HCEC 1CT (cell line): Measurements from ENCODE around the gene CSNK1G1.
A peak's percentile ranks its signal among the peaks of the same experiment; 100 is the strongest.

ENCODE experiments used
- DNase-seq: peaks from one replicate; pipeline ENCODE4 v3.0.0-alpha.2; 2017

Gene CSNK1G1

GRCh38 chr15:64185146-64185911 is 170.6 kb downstream of the CSNK1G1 start:
- DNase-seq, result no peak

- no peak for DNase-seq
These were observed 173.1 kb downstream of the CSNK1G1 start for GRCh38 chr15:64182859-64183370.

- DNase-seq, result no peak
These were observed 175.6 kb downstream of the CSNK1G1 start for GRCh38 chr15:64180235-64180824.

GRCh38 chr15:64166102-64166890 is 189.7 kb downstream of the CSNK1G1 start:
- DNase-seq, result no peak

GRCh38 chr15:64164436-64164835 is 191.5 kb downstream of the CSNK1G1 start:
- no peak for DNase-seq

GRCh38 chr15:64163659-64164362 is 192.2 kb downstream of the CSNK1G1 start:
- peak; percentile 17 for DNase-seq

GRCh38 chr15:64162869-64163658 is 192.9 kb downstream of the CSNK1G1 start, which contains the start of gene PPIB:
PPIB (minus strand) TSS chr15:64163022; CDS start chr15:64162986, 36 bp downstream.
- DNase-seq, result peak; percentile 98

- DNase-seq, result no peak
These were observed 193.5 kb downstream of the CSNK1G1 start for GRCh38 chr15:64162478-64162868.

GRCh38 chr15:64161688-64162477 is 194.1 kb downstream of the CSNK1G1 start:
- DNase-seq, result no peak

- DNase-seq, result no peak
These were observed 197.4 kb downstream of the CSNK1G1 start for GRCh38 chr15:64158363-64159134.

GRCh38 chr15:64157599-64158125 is 198.3 kb downstream of the CSNK1G1 start:
- DNase-seq, result no peak

- no peak for DNase-seq
These were observed 199.2 kb downstream of the CSNK1G1 start for GRCh38 chr15:64156652-64157331.

- no peak for DNase-seq
These were observed 199.9 kb downstream of the CSNK1G1 start for GRCh38 chr15:64155802-64156651.

GRCh38 chr15:64153480-64154367 is 202.2 kb downstream of the CSNK1G1 start:
- DNase-seq, result peak; percentile 74

GRCh38 chr15:64152507-64153387 is 203.2 kb downstream of the CSNK1G1 start:
- no peak for DNase-seq
